HG02571 (cell line): ENCODE results near the gene ADAM15.

Experiments
- ATAC-seq: cut with Tn5 transposase; IDR thresholded peaks from one replicate; pipeline ENCODE4 v1.9.1; 2021; ENCODE audit warnings: mild to moderate bottlenecking, moderate library complexity; ENCODE audit not compliant: unreplicated experiment

Gene ADAM15

GRCh38 chr1:155049651-155050559, 1.2 kb upstream of the ADAM15 start:
- no peak for ATAC-seq

GRCh38 chr1:155051342-155051776, 243 bp downstream of the ADAM15 start:
- no peak for ATAC-seq

GRCh38 chr1:155051777-155052398, 772 bp downstream of the ADAM15 start:
- ATAC-seq: no peak

GRCh38 chr1:155052439-155053395, 1.6 kb downstream of the ADAM15 start:
- no peak for ATAC-seq

GRCh38 chr1:155053531-155054105, 2.5 kb downstream of the ADAM15 start:
- no peak for ATAC-seq

- ATAC-seq: no peak
Measured at GRCh38 chr1:155057104-155057503, 6.0 kb downstream of the ADAM15 start.

- no peak for ATAC-seq
Measured at GRCh38 chr1:155057788-155058211, 6.7 kb downstream of the ADAM15 start.

GRCh38 chr1:155060736-155061135, 9.6 kb downstream of the ADAM15 start:
- ATAC-seq: no peak

GRCh38 chr1:155061381-155062150, 10.4 kb downstream of the ADAM15 start:
- no peak for ATAC-seq

- ATAC-seq: no peak
Measured at GRCh38 chr1:155062151-155062686, 11.1 kb downstream of the ADAM15 start.

- no peak for ATAC-seq
Measured at GRCh38 chr1:155062702-155063411, 11.7 kb downstream of the ADAM15 start.

GRCh38 chr1:155063550-155064110, 12.5 kb downstream of the ADAM15 start, which contains the start of gene EFNA4:
Gene EFNA4, plus strand, starts transcription at chr1:155063740. Its CDS starts 84 bp downstream, at chr1:155063824.
- ATAC-seq: peak; percentile 62

- ATAC-seq: no peak
Measured at GRCh38 chr1:155064111-155064831, 13.2 kb downstream of the ADAM15 start.

GRCh38 chr1:155064832-155065429, 13.8 kb downstream of the ADAM15 start:
- ATAC-seq: no peak

GRCh38 chr1:155066777-155067176, 15.7 kb downstream of the ADAM15 start:
- no peak for ATAC-seq

GRCh38 chr1:155068599-155068998, 17.5 kb downstream of the ADAM15 start:
- ATAC-seq: no peak

- ATAC-seq: no peak
Measured at GRCh38 chr1:155069551-155070157, 18.5 kb downstream of the ADAM15 start.
